Measurements from ENCODE around the gene STX10.

The STX10 gene

GRCh38 chr19:13138916-13139198 lies 11.3 kb downstream of the STX10 start:
- no peak for DNase-seq

DNA sequence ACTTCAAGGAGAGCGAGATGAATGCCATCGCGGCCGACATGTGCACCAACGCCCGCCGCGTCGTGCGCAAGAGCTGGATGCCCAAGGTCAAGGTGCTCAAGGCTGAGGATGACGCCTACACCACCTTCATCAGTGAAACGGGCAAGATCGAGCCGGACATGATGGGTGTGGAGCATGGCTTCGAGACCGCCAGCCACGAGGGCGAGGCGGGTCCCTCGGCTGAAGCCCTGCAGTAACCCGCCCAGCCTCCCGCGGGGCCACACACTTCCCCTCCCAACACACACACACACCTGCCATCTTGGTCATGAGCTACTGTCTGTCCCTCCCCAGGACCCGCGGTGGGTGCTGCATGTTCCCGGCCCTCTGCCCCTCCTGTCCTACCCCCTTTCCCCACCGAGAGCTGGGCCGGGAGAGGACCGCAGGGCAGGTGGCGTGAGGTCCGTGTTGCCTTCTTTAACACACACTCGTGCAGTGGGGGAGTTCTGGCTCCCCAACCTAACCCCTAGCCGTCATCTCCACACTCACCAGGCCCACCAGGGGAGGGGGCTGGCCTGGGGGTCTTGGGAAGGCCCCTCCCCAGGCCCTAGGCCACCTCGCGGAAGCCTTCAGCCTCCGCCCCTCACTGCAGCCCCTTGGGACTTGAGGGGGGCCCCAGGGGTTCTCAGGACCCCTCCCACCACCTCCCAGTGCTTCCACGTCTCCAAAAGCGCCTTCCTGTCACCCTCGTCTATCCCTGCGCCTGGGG lies 11.8 kb downstream of the STX10 start:
- no peak for DNase-seq

DNA sequence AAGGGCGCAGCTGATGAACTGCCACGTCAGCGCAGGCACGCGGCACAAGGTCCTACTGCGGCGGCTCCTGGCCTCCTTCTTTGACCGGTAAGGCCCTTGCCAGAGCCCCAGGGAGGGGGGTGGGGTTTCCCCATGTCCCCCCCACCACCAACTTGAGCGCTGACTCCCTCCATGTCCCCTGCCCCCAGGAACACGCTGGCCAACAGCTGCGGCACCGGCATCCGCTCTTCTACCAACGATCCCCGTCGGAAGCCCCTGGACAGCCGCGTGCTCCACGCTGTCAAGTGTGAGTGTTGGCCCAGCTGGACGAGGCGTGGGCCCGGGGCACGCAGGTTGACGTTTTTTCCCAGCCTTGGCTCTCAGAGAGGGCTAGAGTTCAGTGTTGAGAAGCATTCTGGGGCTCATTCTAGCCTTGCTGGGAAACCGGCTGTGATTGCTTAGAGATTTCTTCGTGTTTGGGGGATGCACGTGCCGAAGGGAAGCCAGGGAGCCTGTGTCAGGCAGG lies 12.8 kb downstream of the STX10 start:
- DNase-seq = no peak

GRCh38 chr19:13135068-13136062 lies 14.8 kb downstream of the STX10 start:
- DNase-seq = no peak

- no peak for DNase-seq
Observed at GRCh38 chr19:13134626-13135025, 15.5 kb downstream of the STX10 start.

DNA sequence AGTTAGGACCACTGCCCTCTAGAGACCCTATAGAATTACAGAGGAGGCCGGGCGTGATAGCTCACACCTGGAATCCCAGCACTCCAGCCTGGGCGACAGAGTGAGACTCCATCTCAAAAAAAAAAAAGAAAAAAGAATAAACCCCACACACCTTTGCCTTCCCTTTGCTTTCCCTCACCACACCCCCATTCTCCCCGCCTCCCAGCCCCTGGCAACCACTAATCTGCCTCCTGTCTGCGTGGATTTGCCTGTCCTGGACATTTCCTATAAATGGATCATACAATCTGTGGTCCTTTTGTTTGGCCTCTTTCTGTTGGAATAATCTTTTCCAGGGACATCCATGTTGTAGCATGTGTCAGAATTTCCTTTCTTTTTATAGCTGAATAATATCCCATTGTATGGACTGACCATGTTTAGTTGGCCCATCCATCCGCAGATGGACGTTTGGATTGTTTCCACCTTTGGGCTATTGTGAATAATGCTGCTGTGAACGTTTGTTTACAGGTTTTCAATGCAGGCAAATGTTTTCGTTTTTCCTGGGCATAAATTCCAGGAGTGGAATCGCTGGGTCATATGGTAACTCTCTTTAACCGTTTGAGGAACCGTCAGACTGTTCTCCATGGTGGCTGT lies 16.8 kb downstream of the STX10 start:
- DNase-seq = no peak

DNA sequence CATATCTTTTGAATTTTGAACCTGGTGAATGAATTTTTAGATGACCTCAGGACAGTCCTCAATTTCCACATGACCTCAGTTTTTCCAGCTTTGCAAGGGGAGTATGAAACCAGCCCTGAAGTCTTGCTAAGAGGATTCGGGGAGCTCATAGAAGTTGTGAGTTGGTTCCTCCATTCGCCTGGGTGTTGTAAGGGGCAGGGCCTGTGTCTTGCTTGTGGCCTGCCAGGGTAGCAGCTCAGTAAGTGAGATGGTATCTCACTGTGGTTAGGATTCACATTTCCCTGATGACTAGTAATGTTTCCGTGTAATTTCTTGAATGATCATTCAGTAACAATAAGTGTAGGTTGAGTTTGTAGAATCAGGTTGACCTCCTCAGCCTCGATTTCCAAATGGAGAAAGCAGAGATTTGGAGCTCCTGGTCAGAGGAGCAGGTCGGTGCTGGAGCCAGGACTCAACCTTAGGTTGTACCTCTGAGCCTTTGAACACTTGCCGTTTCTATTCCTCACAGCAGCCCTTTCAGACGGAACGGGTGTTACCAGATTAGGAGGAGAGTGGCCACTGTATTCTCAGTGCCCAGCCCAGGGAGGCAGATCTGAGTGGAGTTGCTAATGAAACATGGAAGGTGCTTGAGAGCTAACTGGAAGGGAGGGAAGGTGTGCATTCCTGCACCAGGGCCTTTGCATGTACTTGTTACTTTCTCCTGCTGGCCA lies 17.5 kb downstream of the STX10 start:
- peak; percentile 58 for DNase-seq

GRCh38 chr19:13130886-13131490 lies 19.2 kb downstream of the STX10 start:
- no peak for DNase-seq

DNA sequence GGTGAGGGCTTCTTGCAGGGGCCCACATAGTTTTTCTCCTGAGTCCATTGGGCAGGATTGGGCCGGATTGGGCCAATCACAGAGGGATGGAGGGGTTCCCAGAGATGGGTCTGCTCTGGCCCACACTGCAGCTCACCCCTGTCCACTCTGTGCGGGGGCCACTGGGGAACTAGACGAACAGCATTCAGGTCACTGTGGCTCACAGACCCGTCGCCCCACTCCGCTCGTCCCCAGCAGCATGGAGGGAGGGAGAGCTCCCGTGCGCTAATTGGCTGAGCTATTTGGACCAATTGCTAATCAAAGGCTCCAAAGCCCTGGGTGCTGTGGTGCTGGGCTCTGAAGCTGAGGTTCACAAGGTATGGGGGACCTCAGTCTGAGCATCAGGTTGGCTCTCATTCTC lies 20.8 kb downstream of the STX10 start:
- no peak for DNase-seq

DNA sequence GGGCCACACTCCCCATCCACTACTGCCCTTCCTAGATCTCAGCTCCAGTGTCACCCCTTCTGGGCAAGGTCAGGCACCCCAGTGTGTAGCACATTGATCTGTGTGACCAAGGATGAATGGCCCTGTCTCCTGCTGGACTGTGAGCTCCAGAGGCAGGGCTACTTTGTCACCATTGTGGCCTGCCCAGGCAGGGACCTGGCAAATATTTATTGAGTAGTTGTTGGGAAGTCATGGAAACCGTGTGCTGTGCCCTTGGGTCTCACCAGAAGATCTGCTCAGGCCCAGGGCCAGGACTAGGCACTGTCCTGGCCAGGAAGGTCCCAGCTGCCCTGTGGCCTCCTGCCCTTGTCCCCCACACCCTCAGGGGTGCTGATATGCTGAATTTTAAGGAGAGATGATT lies 21.6 kb downstream of the STX10 start:
- DNase-seq = no peak

DNA sequence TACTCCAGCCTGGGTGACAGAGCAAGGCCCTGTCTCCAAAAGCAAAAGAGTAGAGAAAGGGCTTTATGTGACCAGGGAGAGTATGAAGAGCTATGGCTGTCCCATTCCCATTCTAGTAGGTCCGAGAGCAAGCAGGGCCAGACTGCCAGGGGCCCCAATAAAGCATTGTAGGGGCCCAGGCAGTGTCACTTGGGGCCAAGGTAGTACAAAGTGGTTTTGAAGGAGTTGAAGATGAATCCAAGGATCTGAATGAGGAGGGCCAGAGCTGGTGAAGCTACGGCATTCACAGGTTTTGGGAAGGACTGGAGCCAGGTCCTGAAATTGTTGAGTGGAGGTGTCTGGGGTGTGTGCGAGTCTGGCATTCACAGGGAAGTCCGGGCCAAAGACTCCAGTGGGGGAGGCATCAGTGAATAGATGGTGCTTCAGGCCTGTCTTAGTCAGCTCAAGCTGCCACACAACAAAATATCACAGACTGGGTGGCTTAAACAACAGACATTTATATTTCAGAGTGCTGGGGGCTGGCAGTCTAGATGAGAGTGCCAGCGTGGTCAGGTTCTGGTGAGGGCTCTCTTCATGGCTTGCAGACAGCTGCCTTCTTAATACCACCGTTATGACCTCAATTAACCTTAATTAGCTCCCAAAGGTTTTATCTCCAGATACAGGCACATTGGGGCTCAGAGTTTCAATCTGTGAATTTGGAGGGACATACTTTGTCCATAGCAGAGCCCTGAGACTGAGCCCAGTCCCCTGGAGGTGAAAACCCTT lies 22.2 kb downstream of the STX10 start:
- DNase-seq = no peak

- DNase-seq = peak; percentile 27
Observed at GRCh38 chr19:13127051-13127450, 23.1 kb downstream of the STX10 start.

DNA sequence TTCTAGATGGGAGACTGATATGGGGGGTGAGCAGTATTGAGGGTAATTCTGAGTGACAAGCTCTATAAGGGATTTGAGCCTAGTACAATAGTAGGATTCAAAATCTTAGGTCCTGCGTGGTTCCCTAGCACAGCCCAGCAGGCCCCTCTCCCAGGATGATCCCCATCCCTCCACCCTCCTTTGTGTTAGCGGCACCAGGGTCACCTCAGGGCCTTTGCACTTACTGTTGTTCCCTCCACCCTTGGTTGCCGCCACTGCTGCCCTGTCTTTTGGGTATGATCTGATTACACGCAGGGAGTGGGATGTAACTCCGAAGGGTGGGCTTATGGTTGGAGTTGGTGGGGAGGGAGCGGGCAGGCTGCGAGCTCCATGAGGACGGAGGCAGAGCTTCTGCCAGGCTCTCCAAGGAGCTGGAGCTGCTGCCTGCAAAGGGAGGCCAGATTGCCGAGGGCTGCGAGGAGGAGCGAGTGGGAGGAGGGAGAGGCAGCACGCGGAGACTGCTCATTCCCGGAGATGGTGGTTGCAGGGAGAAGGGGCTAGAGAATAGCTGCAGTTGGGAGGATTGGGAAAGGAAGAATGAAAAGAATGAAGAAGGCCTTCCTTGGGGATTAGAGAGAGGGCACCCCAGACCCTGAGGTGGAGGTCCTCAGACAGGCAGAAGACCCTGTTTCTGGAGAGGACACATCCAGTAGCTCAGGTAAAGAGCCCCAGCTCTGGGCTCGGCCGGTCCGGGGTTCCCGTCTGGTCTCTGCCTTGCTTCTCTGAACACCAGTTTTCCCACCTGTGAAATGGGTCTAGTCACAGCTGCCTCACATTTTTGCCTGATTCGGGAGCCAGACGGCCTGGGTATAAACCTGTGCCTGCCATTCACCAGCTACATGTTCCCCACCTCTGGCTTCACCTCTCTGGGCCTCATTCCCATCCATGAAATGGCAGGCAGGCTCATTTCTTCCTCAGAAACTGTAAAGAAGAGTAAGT lies 26.9 kb downstream of the STX10 start:
- no peak for DNase-seq

DNA sequence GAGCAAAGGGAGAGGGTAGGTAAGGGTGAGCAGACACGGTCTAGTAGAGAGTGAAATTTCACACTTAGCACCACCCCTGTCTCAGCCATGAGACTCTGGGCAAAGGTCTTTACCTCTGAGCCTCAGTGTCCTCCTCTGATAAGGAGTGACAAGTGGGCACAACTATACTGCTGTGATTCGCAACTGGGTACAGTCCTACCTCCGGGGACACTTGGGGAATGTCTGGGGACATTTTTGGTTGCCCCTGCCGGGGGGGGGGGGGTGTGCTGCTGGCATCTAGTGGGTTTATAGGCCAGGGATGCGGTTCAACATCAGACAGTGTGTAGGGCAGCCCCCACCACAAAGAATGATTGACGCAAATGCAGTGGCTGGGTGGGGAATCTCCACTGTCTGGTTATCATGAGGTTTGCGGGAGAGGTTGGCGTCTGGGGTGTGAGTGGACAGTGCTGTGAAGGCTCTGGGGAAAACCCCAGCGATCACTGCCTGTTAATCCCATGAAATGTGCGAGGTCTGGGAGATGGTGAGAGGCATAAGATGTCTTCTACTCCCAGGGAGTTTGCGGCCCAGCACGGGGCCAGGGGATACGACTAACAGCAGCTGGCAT lies 27.8 kb downstream of the STX10 start:
- DNase-seq = no peak

DNA sequence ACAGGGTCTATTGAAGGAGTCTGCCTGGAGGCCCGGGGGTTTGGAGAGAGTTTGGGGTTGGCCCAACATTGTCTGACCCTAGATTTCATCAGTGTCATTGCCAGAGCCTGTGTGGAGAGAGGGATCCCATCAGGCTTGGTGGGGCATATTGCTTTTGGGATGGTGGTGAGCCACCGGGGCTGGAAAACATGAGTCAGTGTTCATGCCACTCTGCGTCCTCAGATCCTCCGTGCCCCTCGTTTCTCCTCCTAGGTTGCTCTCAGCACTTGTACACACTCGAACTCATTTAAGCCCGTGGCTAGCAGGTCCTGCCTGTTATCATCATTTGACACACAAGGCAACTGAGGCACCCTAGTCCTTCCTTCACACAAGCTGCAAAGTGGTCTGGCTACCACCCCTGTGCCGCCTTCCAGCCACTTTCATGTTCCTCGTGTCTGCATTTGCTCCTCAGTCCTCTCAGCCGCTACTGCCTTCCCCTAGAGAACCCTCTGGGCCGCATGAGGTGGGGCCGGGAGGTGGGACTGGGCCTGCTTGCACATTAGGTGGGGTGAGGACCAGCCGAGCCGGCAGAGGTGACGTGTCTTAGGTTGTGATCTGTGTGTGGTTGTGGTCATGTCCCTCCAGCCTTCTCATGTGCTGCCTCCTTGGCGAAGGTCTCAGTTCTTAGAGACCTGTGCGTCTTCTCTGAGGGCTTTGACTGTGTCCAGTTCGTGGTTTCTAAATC lies 28.5 kb downstream of the STX10 start:
- DNase-seq = no peak

DNA sequence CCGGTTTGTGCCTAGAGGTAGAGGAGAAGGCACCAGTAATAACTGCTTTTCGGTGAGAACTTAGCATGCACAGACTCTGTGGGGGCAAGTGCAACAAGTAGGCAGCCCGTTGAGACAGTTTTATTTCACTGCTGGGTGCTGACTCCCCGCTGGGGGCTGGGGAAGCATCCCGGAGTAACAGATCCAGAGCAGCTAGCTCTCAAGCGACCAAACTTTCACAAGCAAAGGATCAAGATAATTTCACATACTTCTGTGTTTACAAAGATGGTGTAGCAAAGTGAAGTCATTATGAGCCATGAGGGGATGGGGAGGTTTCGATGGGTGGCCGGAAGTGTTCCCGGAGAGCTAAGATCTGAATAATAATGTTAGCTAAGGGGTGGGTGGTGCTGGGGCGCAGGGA lies 29.4 kb downstream of the STX10 start:
- DNase-seq = peak; percentile 39

GRCh38 chr19:13120031-13120430 lies 30.1 kb downstream of the STX10 start:
- no peak for DNase-seq

- no peak for DNase-seq
Observed at GRCh38 chr19:13119627-13120026, 30.5 kb downstream of the STX10 start.
